ENCODE data around the gene PDIA2.

GRCh38 chr16:252366-253337 is 30.3 kb upstream of the PDIA2 start:
- TF ChIP-seq CTCF (IDR thresholded peaks at IDR 0.05; ENCODE audit: low read depth, low read length): no peak
- TF ChIP-seq EZH2phosphoT487 (IDR thresholded peaks at IDR 0.05; ENCODE audit: low read depth): no peak
